GM12891 (cell line): Measurements from ENCODE around the gene NLRC3.

ENCODE experiments used
- DNase-seq: peaks from one replicate; pipeline ENCODE4 v3.0.0; 2011; ENCODE audit warnings: low spot score; ENCODE audit not compliant: insufficient read length
- FAIRE-seq: peaks from 2 replicates; lab custom pipeline; 2011; peaks lifted over from hg19 to GRCh38; lab: Jason Lieb, UNC
- PAX5 ChIP-seq: IDR thresholded peaks from 2 replicates; pipeline ENCODE4 v1.6.1; 2011; ENCODE audit warnings: low read length, moderate library complexity, mild to moderate bottlenecking; ENCODE audit not compliant: insufficient read depth, severe bottlenecking
- POLR2A ChIP-seq: IDR thresholded peaks from 2 replicates; pipeline ENCODE4 v1.6.1; 2011; ENCODE audit warnings: low read depth, low read length, control low read depth
- POLR2AphosphoS5 ChIP-seq: IDR thresholded peaks from 2 replicates; pipeline ENCODE4 v1.6.1; 2011; ENCODE audit warnings: low read depth, low read length, control low read depth
- POU2F2 ChIP-seq: IDR thresholded peaks from 2 replicates; pipeline ENCODE4 v1.6.1; 2011; ENCODE audit warnings: low read depth, mild to moderate bottlenecking, control low read depth, low read length, moderate library complexity
- SPI1 ChIP-seq: IDR thresholded peaks from 2 replicates; pipeline ENCODE4 v1.6.1; 2011; ENCODE audit warnings: low read depth, low read length, control low read depth
- TAF1 ChIP-seq: IDR thresholded peaks from 2 replicates; pipeline ENCODE4 v1.6.1; 2011; ENCODE audit warnings: low read depth, low read length, control low read depth

Gene NLRC3

DNA sequence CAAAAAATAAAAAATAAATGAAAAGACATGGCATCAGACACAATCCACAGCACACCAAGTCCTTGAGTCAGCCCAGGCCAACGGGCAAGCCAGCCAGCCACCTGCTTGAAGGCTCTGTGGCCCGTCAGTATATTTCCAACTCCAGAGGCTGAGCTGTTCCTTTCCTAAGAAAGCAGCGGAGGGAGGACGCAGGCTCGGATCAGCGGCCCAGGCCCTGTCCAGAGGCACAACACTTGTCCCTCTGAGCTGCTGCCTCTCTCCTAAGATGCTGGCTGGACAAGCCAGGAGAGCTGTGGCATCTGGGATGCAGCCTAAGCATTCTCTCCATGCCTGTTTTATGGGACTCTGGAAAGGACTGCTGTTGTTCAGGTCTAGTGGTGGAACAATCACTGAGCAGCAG lies 14.8 kb upstream of the NLRC3 start:
- FAIRE-seq (no peak), DNase-seq (no peak)
- no peak for TF ChIP-seq TAF1
- TF ChIP-seq POLR2AphosphoS5, result no peak
- TF ChIP-seq POLR2A, result no peak
- no peak for TF ChIP-seq PAX5
- no peak for TF ChIP-seq POU2F2
- TF ChIP-seq SPI1, result no peak

DNA sequence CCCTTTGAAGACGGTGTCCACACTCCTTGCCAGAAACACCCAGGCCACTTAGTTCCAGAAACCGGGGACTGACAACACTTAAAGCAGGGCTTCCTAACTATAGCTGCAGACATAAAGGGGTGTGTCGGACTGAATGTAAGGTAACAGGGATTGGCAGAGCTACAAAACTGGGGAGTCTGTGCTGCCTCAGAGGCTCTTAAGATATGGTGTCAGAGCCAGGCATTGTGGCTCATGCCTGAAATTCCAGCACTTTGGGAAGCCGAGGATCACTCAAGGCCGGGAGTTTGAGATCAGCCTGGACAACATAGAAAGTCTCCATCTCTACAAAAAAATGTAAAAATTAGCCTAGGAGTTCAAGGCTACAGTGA lies 14.2 kb upstream of the NLRC3 start:
- FAIRE-seq (no peak), DNase-seq (no peak)
- TF ChIP-seq SPI1 (no peak), POLR2A (no peak)

DNA sequence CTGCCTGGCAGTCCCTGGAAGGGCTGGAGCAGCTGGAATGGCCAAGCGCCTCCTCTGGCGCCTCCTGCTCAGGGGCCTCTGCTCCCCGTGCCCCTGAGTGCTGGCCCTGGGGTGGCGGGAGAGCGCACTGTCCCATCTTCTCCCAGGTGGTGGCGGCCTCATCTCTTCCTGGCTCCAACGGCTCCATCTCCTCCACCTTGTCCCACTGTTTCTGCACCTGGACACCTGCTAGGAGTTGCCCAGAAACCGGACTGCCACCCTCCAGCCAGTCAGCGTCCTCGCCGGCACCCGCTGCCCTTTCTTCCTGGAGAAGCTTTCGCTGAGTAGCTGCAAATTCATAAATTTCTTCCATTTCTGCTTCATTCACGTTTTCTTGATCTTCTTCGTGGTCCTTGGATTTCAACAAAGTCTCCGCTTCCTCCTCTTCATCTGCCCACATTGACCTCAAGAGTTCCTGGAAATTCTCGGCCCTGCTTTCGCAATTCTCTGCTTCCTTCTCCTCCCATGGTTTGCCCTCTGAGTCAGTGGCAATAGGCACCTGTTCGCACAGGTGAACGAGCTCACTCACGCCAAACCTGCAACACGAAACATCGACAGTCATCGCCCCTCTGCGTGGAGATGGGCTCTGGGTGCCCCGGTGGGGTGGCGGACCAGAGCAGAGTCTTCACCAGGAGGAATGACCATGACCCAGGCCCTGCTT lies 13.7 kb upstream of the NLRC3 start:
- no peak for TF ChIP-seq POU2F2
- TF ChIP-seq PAX5, result no peak
- TF ChIP-seq TAF1, result no peak
- TF ChIP-seq SPI1, result no peak
- TF ChIP-seq POLR2A, result no peak
- no peak for TF ChIP-seq POLR2AphosphoS5
- FAIRE-seq, result no peak
- DNase-seq, result no peak

DNA sequence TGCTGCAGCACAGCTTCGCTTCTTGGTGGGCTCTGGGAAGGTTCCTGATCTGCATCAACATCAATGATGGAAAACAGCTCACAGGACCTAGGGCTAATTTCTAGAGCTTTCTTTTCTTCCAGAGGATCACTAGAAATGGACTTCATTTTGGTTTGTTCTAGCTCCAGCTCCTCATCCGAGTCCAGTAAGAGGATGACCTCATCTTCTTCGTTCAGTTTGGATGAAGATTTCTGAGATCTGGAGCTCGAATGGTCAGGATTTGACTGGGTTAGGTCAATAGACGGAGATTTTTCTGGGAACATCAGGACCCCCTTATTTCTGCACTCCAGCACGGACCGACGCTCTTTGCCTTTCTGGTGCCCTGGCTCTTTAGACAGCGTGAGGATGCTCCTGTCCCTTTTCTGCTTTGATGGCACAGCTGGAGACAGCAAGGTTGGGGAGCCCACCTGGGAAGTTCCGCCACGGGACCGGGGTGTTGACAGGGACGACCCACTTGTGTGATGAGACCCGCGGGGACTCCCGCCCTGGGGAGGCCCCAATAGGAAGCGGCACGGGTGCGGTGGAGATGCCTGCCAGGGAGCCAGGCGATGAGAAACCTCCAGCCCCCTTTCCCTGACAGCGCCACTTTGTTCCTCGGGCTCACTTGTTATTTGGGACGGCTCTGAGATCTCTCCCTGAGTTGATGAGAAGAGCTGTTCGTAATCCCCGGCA lies 12.9 kb upstream of the NLRC3 start:
- FAIRE-seq (no peak), DNase-seq (no peak)
- TF ChIP-seq PAX5 (no peak), POU2F2 (no peak)

DNA sequence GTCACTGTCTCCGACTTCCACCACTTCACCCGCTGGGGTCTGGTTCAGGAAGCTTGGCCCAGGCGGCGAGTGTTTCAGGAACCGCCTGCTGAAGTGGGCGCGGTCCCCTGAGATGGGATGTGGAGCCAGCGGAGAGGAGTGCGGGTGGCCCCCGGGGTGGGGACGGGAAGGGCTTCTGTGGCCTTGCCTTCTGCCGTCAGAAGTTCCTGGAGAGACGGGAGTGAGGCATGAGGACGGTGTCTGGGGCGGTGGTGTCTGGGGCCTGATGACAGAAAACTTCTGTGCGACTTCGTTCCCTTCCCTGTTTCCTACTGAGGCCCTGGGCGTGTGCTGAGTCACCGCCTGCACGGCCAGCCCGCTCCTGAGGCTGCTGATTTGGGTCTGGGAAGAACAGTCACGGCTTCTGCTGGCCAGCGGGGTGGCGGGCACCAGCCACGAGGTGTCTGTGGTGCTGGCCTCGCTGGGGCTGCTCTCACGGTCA lies 12.3 kb upstream of the NLRC3 start:
- DNase-seq (no peak), FAIRE-seq (no peak)
- no peak for TF ChIP-seq POU2F2
- no peak for TF ChIP-seq SPI1
- no peak for TF ChIP-seq TAF1
- no peak for TF ChIP-seq POLR2A
- no peak for TF ChIP-seq PAX5
- no peak for TF ChIP-seq POLR2AphosphoS5

DNA sequence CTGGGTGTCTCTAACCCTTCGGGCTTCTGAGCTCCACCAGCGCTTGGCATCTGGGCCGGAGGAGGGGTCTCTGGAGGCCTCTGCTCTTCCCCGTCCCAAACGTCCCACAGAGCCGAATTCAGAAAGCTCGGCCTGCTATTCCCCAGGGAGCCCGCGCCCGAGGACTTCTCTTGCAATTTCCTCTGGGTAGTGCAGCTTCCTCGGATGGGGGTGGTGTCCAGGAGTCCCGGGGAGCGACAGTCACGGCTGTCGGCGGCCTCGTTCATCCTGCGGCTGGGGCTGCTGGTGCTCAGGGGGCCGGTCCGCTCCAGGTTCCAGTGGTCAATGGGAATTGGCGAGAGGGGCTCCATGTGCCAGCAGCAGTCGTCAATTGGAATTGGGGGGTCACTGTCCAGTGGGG lies 11.8 kb upstream of the NLRC3 start:
- DNase-seq, result no peak
- TF ChIP-seq SPI1 (no peak), POU2F2 (no peak), TAF1 (no peak)
- no peak for FAIRE-seq

DNA sequence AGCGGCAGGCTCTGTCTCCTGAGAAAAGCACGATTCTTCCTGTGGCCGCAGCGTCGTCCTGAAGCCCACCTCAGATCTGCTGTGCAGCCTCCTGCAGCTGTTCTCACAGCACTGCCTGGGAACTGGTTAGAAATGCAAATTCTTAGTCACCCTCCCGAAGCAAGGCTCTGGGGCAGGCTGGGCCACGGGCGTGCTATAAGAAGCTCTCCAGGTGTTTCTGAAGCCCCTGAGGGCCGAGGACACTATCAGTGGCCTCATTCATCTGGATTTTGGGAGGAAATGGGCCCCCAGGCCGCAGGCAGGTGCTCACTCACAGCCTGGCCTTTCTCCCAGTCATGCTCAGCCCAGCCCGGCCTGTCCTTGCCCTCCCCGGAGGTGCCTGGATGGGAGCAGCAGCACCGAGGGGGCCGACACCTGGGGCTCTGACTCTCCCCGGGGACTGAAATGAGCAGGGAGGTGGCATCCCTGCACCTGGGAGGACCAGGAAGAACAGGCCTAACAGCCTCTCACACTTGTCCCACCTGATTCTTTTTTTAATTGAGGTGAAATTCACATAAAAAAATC lies 10.4 kb upstream of the NLRC3 start:
- FAIRE-seq, result peak; percentile 85
- TF ChIP-seq TAF1 (no peak), POU2F2 (0 out of 2 replicates have a peak, but pooled peaks have one; percentile 28)

DNA sequence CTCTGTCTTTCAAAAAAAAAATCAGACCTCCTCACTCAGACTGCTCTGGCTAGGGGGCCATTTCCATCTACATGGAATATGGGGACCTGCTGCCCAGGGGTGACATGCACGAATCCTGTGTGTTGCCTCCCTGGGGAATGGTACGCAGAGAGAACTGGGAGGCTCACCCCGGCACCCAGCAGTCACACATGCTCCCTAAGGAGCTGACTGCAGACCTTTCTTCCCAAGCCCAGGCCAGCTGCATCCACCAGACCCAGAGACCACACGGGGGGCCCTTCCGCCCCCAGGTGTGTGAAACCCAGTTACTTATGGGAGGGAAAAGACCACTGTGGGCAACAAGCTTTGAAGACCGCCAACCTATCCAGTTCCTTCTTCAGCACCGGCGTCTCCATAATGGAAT lies 7.2 kb upstream of the NLRC3 start:
- DNase-seq, result no peak

More for the DNA sequence above, 10.4 kb upstream of the NLRC3 start:
- peak; percentile 67 for DNase-seq

DNA sequence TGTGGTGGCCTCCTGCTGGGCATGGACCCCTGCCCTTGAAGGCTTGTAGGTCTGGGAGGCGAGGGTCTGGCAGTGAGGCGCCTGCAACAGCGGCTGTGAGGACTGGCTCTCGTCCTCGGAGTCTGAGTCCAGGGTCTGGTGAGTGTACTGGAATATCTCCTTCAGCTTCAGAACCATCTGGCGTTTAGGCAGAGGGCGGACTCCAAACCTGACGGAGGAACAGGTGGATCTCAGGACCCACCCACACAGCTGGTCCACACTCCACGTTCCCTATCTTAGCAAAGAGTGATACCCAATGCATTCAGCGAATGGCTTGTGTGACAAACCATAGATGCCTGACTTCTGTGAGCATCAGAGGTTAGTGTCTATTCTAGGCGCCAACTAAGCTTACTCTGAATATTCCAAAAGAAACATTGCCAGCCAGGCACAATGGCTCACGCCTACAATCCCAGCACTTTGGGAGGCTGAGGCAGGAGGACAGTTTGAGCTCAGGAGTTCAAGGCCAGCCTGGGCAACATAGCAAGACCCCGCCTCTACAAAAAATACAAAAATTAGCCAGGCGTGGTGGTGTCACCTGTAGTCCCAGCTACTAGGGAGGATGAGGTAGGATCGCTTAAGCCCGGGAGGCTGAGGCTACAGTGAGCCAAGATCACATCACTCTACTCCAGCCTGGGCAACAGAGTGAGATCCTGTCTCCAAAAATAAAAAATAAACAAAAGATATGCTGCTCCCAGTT lies 6.3 kb upstream of the NLRC3 start:
- no peak for FAIRE-seq

More for the DNA sequence above, 7.2 kb upstream of the NLRC3 start:
- no peak for FAIRE-seq
- TF ChIP-seq POLR2A (no peak), POLR2AphosphoS5 (no peak), SPI1 (no peak), PAX5 (no peak), TAF1 (no peak), POU2F2 (no peak)

More for the DNA sequence above, 6.3 kb upstream of the NLRC3 start:
- no peak for DNase-seq
- TF ChIP-seq SPI1, result no peak
- no peak for TF ChIP-seq POLR2A
- no peak for TF ChIP-seq PAX5
- no peak for TF ChIP-seq POLR2AphosphoS5
- no peak for TF ChIP-seq POU2F2
- TF ChIP-seq TAF1, result no peak
